Ovary (tissue), 3 donors: Measurements from ENCODE around the gene ABCA1.

Experiments
- EP300 ChIP-seq: sonication (generic); formaldehyde crosslinking; IDR thresholded peaks from one replicate; pipeline ENCODE4 v1.6.1; 2017; ENCODE audit warnings: antibody characterized with exemption
- POLR2A ChIP-seq: fragments of 450-650 bp; IDR thresholded peaks from one replicate; pipeline ENCODE4 v1.6.1; 2017; ENCODE audit warnings: antibody characterized with exemption, mild to moderate bottlenecking, moderate library complexity
- TF ChIP-seq, protein P1 (sequence below), 3 donors: fragments of 450-650 bp in 2 of 3; fragments of 200-600 bp in 1 of 3; IDR thresholded peaks; one replicate each; pipeline versions ENCODE4 v1.5.1 to v1.8.0; 2016 to 2022; ENCODE audit warnings: antibody characterized with exemption in 3 of 3, mild to moderate bottlenecking in 1 of 3
- donor health status: DM: no; HTN: no; CAD: no.

DNA sequence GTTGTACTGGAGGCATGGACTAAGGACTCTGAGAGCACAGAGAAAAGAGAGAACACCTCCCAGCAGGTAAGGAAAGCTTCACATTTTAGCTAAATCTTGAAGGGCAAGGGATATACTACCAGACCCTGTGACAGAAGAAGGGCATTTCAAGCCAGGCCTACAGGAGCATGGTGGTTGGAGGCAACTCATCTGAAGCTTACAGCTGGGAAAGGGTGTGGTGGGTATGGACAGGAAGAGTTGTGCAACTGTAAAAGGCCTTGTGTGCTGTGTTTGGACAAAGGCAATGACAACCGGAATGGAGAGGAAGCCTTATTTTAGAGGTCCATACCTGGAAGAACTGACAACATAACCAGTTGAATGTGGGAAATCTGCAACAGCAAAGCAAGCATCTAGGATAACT, 132.9 kb downstream of the ABCA1 start:
- TF ChIP-seq EP300 (no peak), POLR2A (no peak)
- TF ChIP-seq, protein P1, sequence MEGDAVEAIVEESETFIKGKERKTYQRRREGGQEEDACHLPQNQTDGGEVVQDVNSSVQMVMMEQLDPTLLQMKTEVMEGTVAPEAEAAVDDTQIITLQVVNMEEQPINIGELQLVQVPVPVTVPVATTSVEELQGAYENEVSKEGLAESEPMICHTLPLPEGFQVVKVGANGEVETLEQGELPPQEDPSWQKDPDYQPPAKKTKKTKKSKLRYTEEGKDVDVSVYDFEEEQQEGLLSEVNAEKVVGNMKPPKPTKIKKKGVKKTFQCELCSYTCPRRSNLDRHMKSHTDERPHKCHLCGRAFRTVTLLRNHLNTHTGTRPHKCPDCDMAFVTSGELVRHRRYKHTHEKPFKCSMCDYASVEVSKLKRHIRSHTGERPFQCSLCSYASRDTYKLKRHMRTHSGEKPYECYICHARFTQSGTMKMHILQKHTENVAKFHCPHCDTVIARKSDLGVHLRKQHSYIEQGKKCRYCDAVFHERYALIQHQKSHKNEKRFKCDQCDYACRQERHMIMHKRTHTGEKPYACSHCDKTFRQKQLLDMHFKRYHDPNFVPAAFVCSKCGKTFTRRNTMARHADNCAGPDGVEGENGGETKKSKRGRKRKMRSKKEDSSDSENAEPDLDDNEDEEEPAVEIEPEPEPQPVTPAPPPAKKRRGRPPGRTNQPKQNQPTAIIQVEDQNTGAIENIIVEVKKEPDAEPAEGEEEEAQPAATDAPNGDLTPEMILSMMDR (IDR thresholded peaks at IDR 0.05), result no peak
